Measurements from ENCODE around the gene DOCK9. TPM values are rescaled to one million over a fixed set of nuclear protein-coding genes. Genes with fewer than 3 reads are reported as not detected.

Gene DOCK9
- total and polyA plus RNA-seq, 9 of the 15 experiments (the other 6 are each of a cell fraction or from before 2014, with no cell fraction given), result 3.5 to 25.3 (median 16.7) TPM

DNA sequence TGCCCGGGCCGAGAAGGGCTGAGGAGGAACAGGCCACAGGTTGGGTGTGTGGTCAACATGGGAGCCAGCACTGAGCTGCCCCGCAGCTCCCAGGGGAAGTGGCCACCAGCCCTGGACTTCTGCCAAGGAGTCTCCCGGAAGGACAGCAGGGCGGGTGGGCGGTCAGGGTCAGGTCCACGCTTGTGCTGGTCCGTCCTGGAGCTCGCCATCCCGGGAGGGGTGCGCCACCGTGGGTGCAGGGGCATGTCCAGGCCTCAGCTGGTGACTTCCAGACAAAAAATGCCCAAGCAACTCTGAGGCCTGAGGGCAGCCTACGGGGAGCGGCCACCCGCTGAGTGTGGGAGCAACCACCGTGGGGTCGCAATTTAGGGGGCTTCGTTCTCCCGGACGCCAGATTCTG is 203.9 kb downstream of the DOCK9 start:
- Histone ChIP-seq H3K36me3 (ENCODE audit: control insufficient read depth, insufficient read depth, low read length) (no peaks in the 10 kb centered on the region), H3K27me3 (ENCODE audit: control insufficient read depth in 2 of 2, insufficient read depth in 2 of 2, low read length in 2 of 2) (peaks cover 19 to 65% of the 10 kb centered on the region in 2 experiments), H3K27ac (ENCODE audit: extremely low read depth, low read depth, low read length) (no peak overlapping the region), H3K9ac (ENCODE audit: insufficient read depth in 1 of 2, low read depth in 2 of 2, low read length in 2 of 2) (no peak overlapping the region), H3K4me1 (replicated peaks in 1 of 2; ENCODE audit: control insufficient read depth in 2 of 2, insufficient read depth in 2 of 2, low read length in 2 of 2) (peaks cover 0 to 5% of the 10 kb centered on the region in 2 experiments; a peak in 2 of 5 replicates), H3K79me2 (ENCODE audit: control insufficient read depth, insufficient read depth, low read length) (no peaks in the 10 kb centered on the region), H3K4me3 (no peak overlapping the region), H3K9me3 (replicated peaks; ENCODE audit: control insufficient read depth, insufficient read depth, low read depth, low read length) (no peaks in the 10 kb centered on the region), H4K20me1 (replicated peaks; ENCODE audit: control insufficient read depth, insufficient read depth, low read length) (no peaks in the 10 kb centered on the region), H3K4me2 (ENCODE audit: insufficient read depth, low read length) (no peak overlapping the region), H2AFZ (ENCODE audit: low read depth, low read length) (no peak overlapping the region), H3K9me1 (ENCODE audit: control insufficient read depth, insufficient read depth, low read length) (no peaks in the 10 kb centered on the region)
- intact Hi-C loops (cut with micrococcal nuclease), result no loop called here
- FAIRE-seq, result no peak
- DNase-seq (ENCODE audit: extremely low read depth in 1 of 4, low spot score in 3 of 4), result no peak
- no peak for TF ChIP-seq NELFE (IDR thresholded peaks at IDR 0.05; ENCODE audit: insufficient read depth, insufficient read length)
- 0 out of 2 replicates have a peak, but pooled peaks have one; percentile 7 for TF ChIP-seq NFIC (IDR thresholded peaks at IDR 0.05)
- ChIA-PET POLR2A (interaction anchor here (0.7 kb wide), 1 partner anchor 34 kb away, joined by 5 read pairs; no protein-coding TSS in a partner anchor), CTCF (ENCODE audit: low intra/inter-chr PET ratio) (no interaction called here)
- in situ Hi-C loops (cut with MboI), result no loop called here
- BruUV-seq (replicated peaks), result no TSS peak
- ATAC-seq, result no peak
- 0% methylated on average over 12 of the region's 20 CpGs for WGBS (ENCODE audit: insufficient coverage, low coverage, missing lambda C conversion rate)

DNA sequence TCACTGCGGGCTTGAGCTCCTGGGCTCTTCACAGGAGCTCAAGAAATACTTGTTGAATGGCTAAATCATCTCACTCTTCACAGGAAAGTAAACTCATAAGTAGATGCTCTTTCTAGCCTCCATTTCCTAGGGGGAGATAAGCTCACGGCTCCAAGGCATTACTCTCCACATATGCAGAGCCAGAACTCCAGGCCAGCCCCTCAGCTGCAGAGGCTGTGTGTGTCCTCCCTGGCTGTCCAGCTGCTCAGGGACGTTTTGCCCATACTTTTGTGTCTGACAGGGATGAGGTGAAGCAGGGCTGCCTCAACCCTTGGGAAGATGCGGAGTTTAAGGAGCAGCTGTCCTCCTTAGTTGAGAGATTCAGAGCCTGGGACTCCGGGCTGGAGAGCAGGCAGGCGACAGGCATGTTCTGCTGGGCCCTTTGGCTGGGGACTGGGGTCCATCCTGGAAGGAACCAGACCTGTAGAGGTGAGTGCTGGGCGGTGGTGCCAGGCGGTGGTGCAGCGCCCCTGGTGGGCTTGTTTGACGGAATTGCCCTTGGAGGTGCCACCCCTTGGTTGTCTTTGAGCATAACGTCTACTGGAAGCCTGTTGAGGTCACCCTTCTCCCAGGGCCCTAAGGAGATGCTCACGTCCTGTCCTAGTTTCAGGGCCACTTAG is 204.9 kb downstream of the DOCK9 start:
- DNase-seq (ENCODE audit: extremely low read depth in 1 of 4, low spot score in 3 of 4) (no peak), ATAC-seq (no peak), FAIRE-seq (no peak)
- intact Hi-C loops (cut with micrococcal nuclease) (no loop called here), in situ Hi-C loops (cut with MboI) (no loop called here)
- Histone ChIP-seq H4K20me1 (replicated peaks; ENCODE audit: control insufficient read depth, insufficient read depth, low read length) (no peaks in the 10 kb centered on the region), H3K9me3 (replicated peaks; ENCODE audit: control insufficient read depth, insufficient read depth, low read depth, low read length) (no peaks in the 10 kb centered on the region), H3K36me3 (ENCODE audit: control insufficient read depth, insufficient read depth, low read length) (no peaks in the 10 kb centered on the region), H3K79me2 (ENCODE audit: control insufficient read depth, insufficient read depth, low read length) (no peaks in the 10 kb centered on the region), H3K9ac (ENCODE audit: insufficient read depth in 1 of 2, low read depth in 2 of 2, low read length in 2 of 2) (no peak overlapping the region), H3K4me1 (replicated peaks in 1 of 2; ENCODE audit: control insufficient read depth in 2 of 2, insufficient read depth in 2 of 2, low read length in 2 of 2) (peaks cover 0 to 5% of the 10 kb centered on the region in 2 experiments; a peak in 2 of 5 replicates), H2AFZ (ENCODE audit: low read depth, low read length) (no peak overlapping the region), H3K27me3 (ENCODE audit: control insufficient read depth in 2 of 2, insufficient read depth in 2 of 2, low read length in 2 of 2) (peaks cover 22 to 62% of the 10 kb centered on the region in 2 experiments), H3K4me3 (no peak overlapping the region), H3K4me2 (ENCODE audit: insufficient read depth, low read length) (no peak overlapping the region), H3K9me1 (ENCODE audit: control insufficient read depth, insufficient read depth, low read length) (no peaks in the 10 kb centered on the region), H3K27ac (ENCODE audit: extremely low read depth, low read depth, low read length) (no peak overlapping the region)
- WGBS (ENCODE audit: insufficient coverage, low coverage, missing lambda C conversion rate), result 5% methylated on average over 11 of the region's 12 CpGs
- CTCF ChIA-PET (ENCODE audit: low intra/inter-chr PET ratio), result no interaction called here
- TF ChIP-seq, protein P1, sequence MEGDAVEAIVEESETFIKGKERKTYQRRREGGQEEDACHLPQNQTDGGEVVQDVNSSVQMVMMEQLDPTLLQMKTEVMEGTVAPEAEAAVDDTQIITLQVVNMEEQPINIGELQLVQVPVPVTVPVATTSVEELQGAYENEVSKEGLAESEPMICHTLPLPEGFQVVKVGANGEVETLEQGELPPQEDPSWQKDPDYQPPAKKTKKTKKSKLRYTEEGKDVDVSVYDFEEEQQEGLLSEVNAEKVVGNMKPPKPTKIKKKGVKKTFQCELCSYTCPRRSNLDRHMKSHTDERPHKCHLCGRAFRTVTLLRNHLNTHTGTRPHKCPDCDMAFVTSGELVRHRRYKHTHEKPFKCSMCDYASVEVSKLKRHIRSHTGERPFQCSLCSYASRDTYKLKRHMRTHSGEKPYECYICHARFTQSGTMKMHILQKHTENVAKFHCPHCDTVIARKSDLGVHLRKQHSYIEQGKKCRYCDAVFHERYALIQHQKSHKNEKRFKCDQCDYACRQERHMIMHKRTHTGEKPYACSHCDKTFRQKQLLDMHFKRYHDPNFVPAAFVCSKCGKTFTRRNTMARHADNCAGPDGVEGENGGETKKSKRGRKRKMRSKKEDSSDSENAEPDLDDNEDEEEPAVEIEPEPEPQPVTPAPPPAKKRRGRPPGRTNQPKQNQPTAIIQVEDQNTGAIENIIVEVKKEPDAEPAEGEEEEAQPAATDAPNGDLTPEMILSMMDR (IDR thresholded peaks at IDR 0.05 in 2 of 3, conservative IDR thresholded peaks at IDR 0.05 in 1 of 3; ENCODE audit: insufficient read depth in 2 of 3, low read depth in 1 of 3, low read length in 3 of 3), result peak; percentile 12 to 59 (median 18); a peak in 4 of 6 replicates
- no peak for TF ChIP-seq NELFE (IDR thresholded peaks at IDR 0.05; ENCODE audit: insufficient read depth, insufficient read length)
- POLR2A ChIA-PET, result interaction anchor here (0.7 kb wide), 1 partner anchor 35 kb away, joined by 5 read pairs; no protein-coding TSS in a partner anchor
- no TSS peak for BruUV-seq (replicated peaks)

All from K562 (cell line).